Activated CD4-positive, alpha-beta T cell treated with anti-CD3 and anti-CD28 coated beads, Interleukin-2, Interleukin-4, amounts not matched to agents 100 ng/mL and 50 ng/mL, durations not matched to agents 16 hours and 8 hours (primary cell): ENCODE measurements around the gene CRTC1.
"Not testable (repeated sequence)": the region's sequence is repeated elsewhere in the genome, so short reads cannot be mapped to it uniquely, and the experiment has no call there.

Experiments used
- DNase-seq: peaks from one replicate; pipeline ENCODE4 v3.0.0-alpha.2; 2020; ENCODE audit warnings: low spot score

The CRTC1 gene

GRCh38 chr19:18701250-18701608, 17.7 kb downstream of the CRTC1 start:
- no peak for DNase-seq

GRCh38 chr19:18704054-18704453, 20.6 kb downstream of the CRTC1 start:
- no peak for DNase-seq

- DNase-seq = no peak
Observed at GRCh38 chr19:18704971-18705370, 21.5 kb downstream of the CRTC1 start.

GRCh38 chr19:18708452-18709231, 25.2 kb downstream of the CRTC1 start:
- DNase-seq = no peak

- no peak for DNase-seq
Observed at GRCh38 chr19:18709546-18709945, 26.1 kb downstream of the CRTC1 start.

GRCh38 chr19:18710186-18710585, 26.7 kb downstream of the CRTC1 start:
- DNase-seq = no peak

GRCh38 chr19:18710996-18711751, 27.7 kb downstream of the CRTC1 start:
- no peak for DNase-seq

- no peak for DNase-seq
Observed at GRCh38 chr19:18711893-18712292, 28.4 kb downstream of the CRTC1 start.

- DNase-seq = no peak
Observed at GRCh38 chr19:18712981-18713380, 29.5 kb downstream of the CRTC1 start.

GRCh38 chr19:18713550-18714117, 30.2 kb downstream of the CRTC1 start:
- no peak for DNase-seq

- DNase-seq = no peak
Observed at GRCh38 chr19:18715416-18715815, 31.9 kb downstream of the CRTC1 start.

- no peak for DNase-seq
Observed at GRCh38 chr19:18716857-18717256, 33.4 kb downstream of the CRTC1 start.

GRCh38 chr19:18717601-18718000, 34.1 kb downstream of the CRTC1 start:
- DNase-seq = no peak

GRCh38 chr19:18718015-18718526, 34.6 kb downstream of the CRTC1 start:
- DNase-seq = no peak

GRCh38 chr19:18718846-18719458, 35.5 kb downstream of the CRTC1 start:
- DNase-seq = no peak

- DNase-seq = no peak
Observed at GRCh38 chr19:18719541-18719940, 36.1 kb downstream of the CRTC1 start.

- no peak for DNase-seq
Observed at GRCh38 chr19:18723871-18724377, 40.4 kb downstream of the CRTC1 start.

- DNase-seq = no peak
Observed at GRCh38 chr19:18725841-18726770, 42.6 kb downstream of the CRTC1 start.

GRCh38 chr19:18726846-18727245, 43.4 kb downstream of the CRTC1 start:
- DNase-seq = no peak

GRCh38 chr19:18727602-18728001, 44.1 kb downstream of the CRTC1 start:
- not testable (repeated sequence) for DNase-seq

- DNase-seq = no peak
Observed at GRCh38 chr19:18729933-18730530, 46.6 kb downstream of the CRTC1 start.
